Naive thymus-derived CD8-positive, alpha-beta T cell (primary cell): Measurements from ENCODE around the gene ETV3L. TPM values are rescaled to one million over a fixed set of nuclear protein-coding genes. Genes with fewer than 3 reads are reported as not detected.

Source experiments
- ATAC-seq, 2 donors: fragments of 150-1000 bp; cut with Tn5 transposase in 1 of 2; sonication (Bioruptor Pico), chemical (Tn5 transposase) in 1 of 2; 1 replicate in 1 of 2; 2 replicates in 1 of 2; pipeline ENCODE4 v1.10.0; 2021; ENCODE audit warnings: mild to moderate bottlenecking in 2 of 2, moderate library complexity in 2 of 2
- POLR2A ChIA-PET: fragments of 350-600 bp; sonication (Branson Sonifier 250); formaldehyde crosslinking; loops from one replicate; lab custom pipeline; 2021; ENCODE audit warnings: antibody characterized with exemption; lab: Charles Lee
- DNase-seq, 10 donors: peaks; one replicate each; pipeline versions ENCODE4 v3.0.0 to v3.0.0-alpha.2; 2020 to 2022
- H3K27ac Mint-ChIP-seq, 10 donors: one replicate each; pipeline ENCODE4 v1.8.0; 2020 to 2022; ENCODE audit warnings: mild to moderate bottlenecking in 10 of 10, mixed read lengths in 10 of 10, moderate library complexity in 4 of 10, inconsistent platforms in 1 of 10
- H3K27me3 Mint-ChIP-seq, 5 donors: one replicate each; pipeline ENCODE4 v1.8.0; 2021 to 2022; ENCODE audit warnings: mixed read lengths in 5 of 5
- H3K36me3 Mint-ChIP-seq, 3 donors: one replicate each; pipeline ENCODE4 v1.8.0; 2020 to 2022; ENCODE audit warnings: mixed read lengths in 3 of 3, mild to moderate bottlenecking in 2 of 3, inconsistent platforms in 1 of 3
- H3K4me1 Mint-ChIP-seq, 4 donors: one replicate each; pipeline ENCODE4 v1.8.0; 2021 to 2022; ENCODE audit warnings: mixed read lengths in 4 of 4
- H3K4me3 Mint-ChIP-seq, 10 donors: one replicate each; pipeline ENCODE4 v1.8.0; 2020 to 2022; ENCODE audit warnings: mild to moderate bottlenecking in 10 of 10, mixed read lengths in 10 of 10, moderate library complexity in 6 of 10, inconsistent platforms in 1 of 10
- H3K9me3 Mint-ChIP-seq, 9 donors: one replicate each; pipeline ENCODE4 v1.8.0; 2020 to 2022; ENCODE audit warnings: mixed read lengths in 9 of 9, mild to moderate bottlenecking in 3 of 9, inconsistent platforms in 1 of 9, moderate library complexity in 1 of 9
- polyA plus RNA-seq, 3 donors: library from polyadenylated mRNA; unstranded; fragments of 300-500 nt; fragmentation: Illumina TruSeq; gene quantifications; one replicate each; pipeline ENCODE4 v1.2.3, GENCODE V29; 2021
- total RNA-seq, 8 experiments: library from RNA in 2 of 8; stranded (reverse) in 2 of 8; gene quantifications; one replicate each; pipeline ENCODE4 v1.2.3 and lab custom pipeline; 2021 to 2026

ETV3L gene
- total and polyA plus RNA-seq, 5 experiments from 2014 or later: not detected

GRCh38 chr1:157124855-157125254 lies 25.2 kb upstream of the ETV3L start:
- no peaks in the 10 kb centered on the region for H3K27me3 Mint-ChIP-seq
- H3K4me1 Mint-ChIP-seq: peaks cover 19 to 49% (median 28%) of the 10 kb centered on the region in 4 donors
- no peak for DNase-seq
- peak overlapping the region in 3 of 10 donors; percentile 36 to 53 (median 40) for H3K27ac Mint-ChIP-seq
- no peaks in the 10 kb centered on the region for H3K9me3 Mint-ChIP-seq
- no peak for ATAC-seq
- H3K36me3 Mint-ChIP-seq: peaks cover 0 to 82% (median 23%) of the 10 kb centered on the region in 3 donors
- POLR2A ChIA-PET: no interaction called here
- H3K4me3 Mint-ChIP-seq: peak overlapping the region in 1 of 10 donors; percentile 39

GRCh38 chr1:157119448-157119847 lies 19.8 kb upstream of the ETV3L start:
- Mint-ChIP-seq H3K27me3 (no peaks in the 10 kb centered on the region), H3K9me3 (no peaks in the 10 kb centered on the region), H3K36me3 (peaks cover 0 to 33% (median 8%) of the 10 kb centered on the region in 3 donors), H3K4me3 (no peak overlapping the region), H3K4me1 (peaks cover 18 to 29% (median 24%) of the 10 kb centered on the region in 4 donors), H3K27ac (peak overlapping the region in 3 of 10 donors; percentile 40 to 65 (median 46))
- ATAC-seq (no peak), DNase-seq (no peak)
- POLR2A ChIA-PET: no interaction called here

- Mint-ChIP-seq H3K4me1 (peaks cover 17 to 25% (median 21%) of the 10 kb centered on the region in 4 donors), H3K27me3 (no peaks in the 10 kb centered on the region), H3K27ac (peak overlapping the region in 1 of 10 donors; percentile 46), H3K4me3 (no peak overlapping the region), H3K9me3 (no peaks in the 10 kb centered on the region), H3K36me3 (peaks cover 0 to 29% (median 4%) of the 10 kb centered on the region in 3 donors)
- peak in 1 of 10 donors; percentile 7 for DNase-seq
- no peak for ATAC-seq
- POLR2A ChIA-PET: no interaction called here
Observed at GRCh38 chr1:157119008-157119407, 19.4 kb upstream of the ETV3L start.

GRCh38 chr1:157117527-157118057 lies 18.0 kb upstream of the ETV3L start:
- H3K4me1 Mint-ChIP-seq: peaks cover 5 to 14% (median 11%) of the 10 kb centered on the region in 4 donors
- POLR2A ChIA-PET: no interaction called here
- DNase-seq (no peak), ATAC-seq (no peak)
- peak overlapping the region in 1 of 10 donors; percentile 60 for H3K4me3 Mint-ChIP-seq
- peaks cover 0 to 6% (median 0%) of the 10 kb centered on the region in 5 donors for H3K27me3 Mint-ChIP-seq
- peak overlapping the region in 3 of 10 donors; percentile 32 to 52 (median 48) for H3K27ac Mint-ChIP-seq
- no peaks in the 10 kb centered on the region for H3K9me3 Mint-ChIP-seq
- peaks cover 0 to 15% (median 2%) of the 10 kb centered on the region in 3 donors for H3K36me3 Mint-ChIP-seq

- POLR2A ChIA-PET: no interaction called here
Observed at GRCh38 chr1:157116737-157117103, 17.1 kb upstream of the ETV3L start.

GRCh38 chr1:157115851-157116736 lies 16.5 kb upstream of the ETV3L start:
- H3K36me3 Mint-ChIP-seq: peaks cover 0 to 5% (median 0%) of the 10 kb centered on the region in 3 donors
- DNase-seq (no peak), ATAC-seq (no peak)
- peaks cover 3 to 21% (median 3%) of the 10 kb centered on the region in 5 donors for H3K27me3 Mint-ChIP-seq
- POLR2A ChIA-PET: no interaction called here
- H3K4me3 Mint-ChIP-seq: no peak overlapping the region
- no peaks in the 10 kb centered on the region for H3K9me3 Mint-ChIP-seq
- H3K4me1 Mint-ChIP-seq: peaks cover 3 to 12% (median 9%) of the 10 kb centered on the region in 4 donors
- H3K27ac Mint-ChIP-seq: peak overlapping the region in 2 of 10 donors; percentile 22 to 36

More at GRCh38 chr1:157116737-157117103, 17.1 kb upstream of the ETV3L start:
- DNase-seq: no peak
- H3K27ac Mint-ChIP-seq: no peak overlapping the region
- ATAC-seq: no peak
- peaks cover 3 to 12% (median 10%) of the 10 kb centered on the region in 4 donors for H3K4me1 Mint-ChIP-seq
- peaks cover 3 to 15% (median 3%) of the 10 kb centered on the region in 5 donors for H3K27me3 Mint-ChIP-seq
- no peaks in the 10 kb centered on the region for H3K9me3 Mint-ChIP-seq
- H3K36me3 Mint-ChIP-seq: peaks cover 0 to 8% (median 2%) of the 10 kb centered on the region in 3 donors
- peak overlapping the region in 1 of 10 donors; percentile 6 for H3K4me3 Mint-ChIP-seq

- peaks cover 0 to 4% (median 0%) of the 10 kb centered on the region in 3 donors for H3K36me3 Mint-ChIP-seq
- ATAC-seq (no peak), DNase-seq (no peak)
- no peaks in the 10 kb centered on the region for H3K9me3 Mint-ChIP-seq
- peaks cover 3 to 12% (median 7%) of the 10 kb centered on the region in 4 donors for H3K4me1 Mint-ChIP-seq
- H3K27me3 Mint-ChIP-seq: peaks cover 3 to 23% (median 6%) of the 10 kb centered on the region in 5 donors
- POLR2A ChIA-PET: no interaction called here
- H3K4me3 Mint-ChIP-seq: no peak overlapping the region
- peak overlapping the region in 1 of 10 donors; percentile 60 for H3K27ac Mint-ChIP-seq
Observed at GRCh38 chr1:157115429-157115838, 15.8 kb upstream of the ETV3L start.

- Mint-ChIP-seq H3K9me3 (no peaks in the 10 kb centered on the region), H3K4me1 (peaks cover 0 to 11% (median 6%) of the 10 kb centered on the region in 4 donors), H3K27ac (peak overlapping the region in 2 of 10 donors; percentile 29 to 65), H3K4me3 (no peak overlapping the region), H3K27me3 (peaks cover 3 to 23% (median 8%) of the 10 kb centered on the region in 5 donors), H3K36me3 (no peaks in the 10 kb centered on the region)
- DNase-seq: no peak
- POLR2A ChIA-PET: no interaction called here
- no peak for ATAC-seq
Observed at GRCh38 chr1:157114183-157115121, 14.8 kb upstream of the ETV3L start.

- H3K4me1 Mint-ChIP-seq: peaks cover 0 to 11% (median 6%) of the 10 kb centered on the region in 4 donors
- H3K36me3 Mint-ChIP-seq: no peaks in the 10 kb centered on the region
- POLR2A ChIA-PET: no interaction called here
- peaks cover 3 to 27% (median 14%) of the 10 kb centered on the region in 5 donors for H3K27me3 Mint-ChIP-seq
- ATAC-seq: no peak
- H3K27ac Mint-ChIP-seq: no peak overlapping the region
- H3K4me3 Mint-ChIP-seq: no peak overlapping the region
- no peak for DNase-seq
- H3K9me3 Mint-ChIP-seq: no peaks in the 10 kb centered on the region
Observed at GRCh38 chr1:157113631-157114030, 14.0 kb upstream of the ETV3L start.

GRCh38 chr1:157113106-157113505 lies 13.5 kb upstream of the ETV3L start:
- Mint-ChIP-seq H3K27me3 (peaks cover 7 to 32% (median 20%) of the 10 kb centered on the region in 5 donors), H3K27ac (peak overlapping the region in 2 of 10 donors; percentile 13 to 74), H3K4me3 (no peak overlapping the region), H3K4me1 (peaks cover 0 to 9% (median 6%) of the 10 kb centered on the region in 4 donors), H3K36me3 (no peaks in the 10 kb centered on the region), H3K9me3 (no peaks in the 10 kb centered on the region)
- ATAC-seq (no peak), DNase-seq (no peak)
- POLR2A ChIA-PET: no interaction called here

- Mint-ChIP-seq H3K36me3 (no peaks in the 10 kb centered on the region), H3K4me1 (peaks cover 0 to 9% (median 5%) of the 10 kb centered on the region in 4 donors), H3K9me3 (no peaks in the 10 kb centered on the region), H3K27ac (peak overlapping the region in 4 of 10 donors; percentile 6 to 68 (median 20)), H3K4me3 (no peak overlapping the region), H3K27me3 (peaks cover 7 to 40% (median 27%) of the 10 kb centered on the region in 5 donors)
- POLR2A ChIA-PET: no interaction called here
- DNase-seq (no peak), ATAC-seq (no peak)
Observed at GRCh38 chr1:157112186-157112867, 12.7 kb upstream of the ETV3L start.
